Ascending aorta (tissue), 2 donors: Measurements from ENCODE around the gene GOLM1. TPM values are rescaled to one million over a fixed set of nuclear protein-coding genes. Genes with fewer than 3 reads are reported as not detected.
"Not testable (repeated sequence)": the region's sequence is repeated elsewhere in the genome, so short reads cannot be mapped to it uniquely, and the experiment has no call there.

ENCODE experiments used
- DNase-seq, 2 donors: peaks; one replicate each; pipeline ENCODE4 v3.0.0-alpha.2; 2019; ENCODE audit warnings: low spot score in 2 of 2
- H3K27ac ChIP-seq, 2 donors: fragments of 200-600 bp; sonication (generic); one replicate each; pipeline ENCODE4 v1.5.1; 2016 to 2017; ENCODE audit warnings: mild to moderate bottlenecking in 1 of 2
- H3K27me3 ChIP-seq: fragments of 200-600 bp; sonication (generic); one replicate; pipeline ENCODE4 v1.5.1; 2017
- H3K36me3 ChIP-seq, 2 donors: fragments of 200-600 bp; sonication (generic); one replicate each; pipeline ENCODE4 v1.5.1; 2016
- H3K4me1 ChIP-seq, 2 donors: fragments of 200-600 bp; sonication (generic); one replicate each; pipeline ENCODE4 v1.5.1; 2016 to 2017; ENCODE audit warnings: mild to moderate bottlenecking in 1 of 2
- H3K4me3 ChIP-seq, 2 donors: fragments of 200-600 bp; sonication (generic); one replicate each; pipeline ENCODE4 v1.5.1; 2016 to 2017; ENCODE audit warnings: mild to moderate bottlenecking in 1 of 2
- H3K9me3 ChIP-seq, 2 donors: fragments of 200-600 bp; sonication (generic); one replicate each; pipeline ENCODE4 v1.5.1; 2016
- CTCF ChIP-seq, 3 experiments: fragments of 200-600 bp in 2 of 3; fragments of 450-650 bp in 1 of 3; sonication (generic) in 2 of 3; IDR thresholded peaks; one replicate each; pipeline ENCODE4 v1.5.1; 2016 to 2019; ENCODE audit warnings: antibody characterized with exemption in 3 of 3, mild to moderate bottlenecking in 1 of 3, moderate library complexity in 1 of 3
- intact Hi-C: fragments of 100-400 bp; cut with DNase I; formaldehyde crosslinking; loops from one replicate; pipeline ENCODE4 v1.15.1; 2023
- total RNA-seq: library from RNA; depleted of rRNA; stranded (reverse); fragments of >200 nt; gene quantifications from one replicate; pipeline ENCODE4 v1.1.0, GENCODE V29; 2016

The GOLM1 gene
- total RNA-seq, 1 donor from 2014 or later: 24.4 TPM

GRCh38 chr9:86061972-86062739 lies 37.2 kb downstream of the GOLM1 start:
- H3K27ac ChIP-seq: no peak overlapping the region

DNA sequence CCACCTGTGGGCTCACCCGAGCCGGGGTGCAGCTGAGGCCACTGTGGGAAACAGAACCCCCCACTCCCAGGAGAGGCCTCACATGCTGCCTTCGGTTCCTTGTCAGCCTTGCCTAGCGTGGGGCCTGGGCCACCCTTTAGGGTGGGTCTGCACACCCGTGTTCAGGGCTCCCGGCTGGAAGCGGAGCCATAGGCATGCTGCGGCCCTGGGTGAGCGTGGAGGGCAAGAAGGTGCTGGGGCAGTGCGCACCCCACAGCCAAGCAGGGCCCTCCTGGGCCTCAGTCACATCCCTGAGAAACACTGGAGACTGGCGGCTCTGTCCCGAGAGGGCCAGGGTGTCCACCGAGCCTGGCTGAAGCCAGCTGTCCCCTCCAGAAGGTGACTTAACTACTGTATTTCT lies 41.9 kb downstream of the GOLM1 start:
- no peak for DNase-seq
- Histone ChIP-seq H3K27ac (no peak overlapping the region), H3K36me3 (no peaks in the 10 kb centered on the region), H3K27me3 (no peaks in the 10 kb centered on the region), H3K4me3 (no peak overlapping the region), H3K4me1 (no peaks in the 10 kb centered on the region), H3K9me3 (no peaks in the 10 kb centered on the region)
- no peak for TF ChIP-seq CTCF (IDR thresholded peaks at IDR 0.05)
- intact Hi-C loops: no loop called here

More at GRCh38 chr9:86061972-86062739, 37.2 kb downstream of the GOLM1 start:
- Histone ChIP-seq H3K9me3 (no peaks in the 10 kb centered on the region), H3K4me1 (no peaks in the 10 kb centered on the region), H3K36me3 (no peaks in the 10 kb centered on the region), H3K27me3 (no peaks in the 10 kb centered on the region), H3K4me3 (no peak overlapping the region)
- no peak for DNase-seq
- TF ChIP-seq CTCF (IDR thresholded peaks at IDR 0.05): no peak
- intact Hi-C loops: no loop called here

DNA sequence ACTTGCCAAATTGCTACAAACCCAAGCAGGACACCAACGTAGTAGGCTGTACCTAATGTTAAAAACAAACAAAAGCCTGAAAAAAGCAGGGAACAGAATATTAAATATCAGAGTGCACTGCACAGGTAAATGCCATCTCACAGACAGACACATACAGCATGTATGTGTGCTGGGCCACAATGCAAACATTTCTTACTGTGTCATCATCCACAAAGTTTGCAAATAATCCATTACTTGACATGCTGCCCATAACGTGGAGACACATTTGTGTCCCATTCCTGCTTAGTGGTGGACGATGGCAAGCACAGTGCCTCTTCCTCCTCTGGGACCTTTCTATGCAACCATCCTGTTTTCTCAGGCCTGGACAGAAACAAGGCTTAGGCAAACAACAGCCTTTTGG lies 44.7 kb downstream of the GOLM1 start:
- Histone ChIP-seq H3K4me3 (no peak overlapping the region), H3K4me1 (no peaks in the 10 kb centered on the region), H3K36me3 (no peaks in the 10 kb centered on the region), H3K27me3 (no peaks in the 10 kb centered on the region), H3K27ac (no peak overlapping the region), H3K9me3 (no peaks in the 10 kb centered on the region)
- TF ChIP-seq CTCF (IDR thresholded peaks at IDR 0.05): no peak
- intact Hi-C loops: no loop called here
- no peak for DNase-seq

DNA sequence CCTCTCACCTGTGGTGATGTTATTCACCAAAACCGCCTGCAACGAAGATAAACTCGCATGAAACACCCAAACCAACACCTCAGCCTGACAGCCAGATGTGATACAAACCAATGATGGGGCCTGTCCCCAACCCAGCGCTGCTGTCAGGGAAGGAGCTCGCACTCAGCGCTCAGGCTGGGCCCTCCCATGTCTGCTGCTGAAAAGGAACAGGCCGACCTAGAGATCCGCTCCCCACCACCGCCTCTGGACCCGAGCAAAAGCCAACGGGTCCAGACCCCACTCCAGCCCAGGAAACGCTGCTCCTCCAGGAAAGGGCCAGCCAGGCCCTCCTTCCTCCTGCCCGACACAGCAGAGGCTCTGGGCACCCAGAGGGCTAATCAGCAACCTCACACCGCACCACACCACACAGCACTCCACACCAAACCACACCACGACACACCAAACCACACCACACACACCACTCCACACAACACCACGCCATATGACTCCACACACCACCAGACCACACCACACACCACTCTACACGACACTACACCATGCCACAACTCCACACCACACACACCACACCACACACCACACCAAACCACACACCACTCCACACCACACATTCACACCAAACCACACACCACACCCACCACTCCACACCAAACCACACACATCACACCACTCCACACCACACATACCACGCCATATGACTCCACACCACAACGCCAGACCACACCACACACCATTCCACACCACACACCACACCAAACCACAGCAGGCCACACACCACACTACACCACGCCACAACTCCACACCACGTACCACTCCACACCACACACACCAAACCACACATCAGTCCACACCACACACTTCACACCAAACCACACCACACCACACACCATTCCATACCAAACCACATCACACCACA lies 46.5 kb downstream of the GOLM1 start:
- Histone ChIP-seq H3K27ac (no peak overlapping the region), H3K27me3 (no peaks in the 10 kb centered on the region), H3K9me3 (no peaks in the 10 kb centered on the region), H3K4me3 (no peak overlapping the region), H3K36me3 (no peaks in the 10 kb centered on the region), H3K4me1 (no peaks in the 10 kb centered on the region)
- DNase-seq: no peak
- no peak for TF ChIP-seq CTCF (IDR thresholded peaks at IDR 0.05)
- intact Hi-C loops: no loop called here

GRCh38 chr9:86048018-86048742 lies 51.2 kb downstream of the GOLM1 start:
- H3K27me3 ChIP-seq, H3K27ac ChIP-seq, H3K4me1 ChIP-seq, H3K4me3 ChIP-seq, intact Hi-C loops, H3K9me3 ChIP-seq, DNase-seq, H3K36me3 ChIP-seq: not testable (repeated sequence)
